Placental pericyte (primary cell): Measurements from ENCODE around the gene PLXDC1. TPM values are rescaled to one million over a fixed set of nuclear protein-coding genes. Genes with fewer than 3 reads are reported as not detected.

ENCODE experiments used
- small RNA-seq: library from RNA; depleted of rRNA; stranded (forward); fragments of <200 nt; gene quantifications from one replicate; pipeline ENCODE3, GENCODE V24; 2012; ENCODE audit warnings: low replicate concordance
- total RNA-seq: library from RNA; depleted of rRNA; stranded (reverse); fragments of >200 nt; gene quantifications from 2 replicates; pipeline ENCODE4 v1.2.3, GENCODE V29; 2012

PLXDC1 gene
- 0.22 TPM in 1 of 2 replicates, not detected in the other for total RNA-seq

GRCh38 chr17:39151150-39151942, at the start of gene PLXDC1:
PLXDC1 (minus strand) TSS chr17:39151637; CDS start chr17:39151437, 200 bp downstream.

GRCh38 chr17:39200070-39200879, 48.8 kb upstream of the PLXDC1 start, which contains the start of gene RPL19:
RPL19 (plus strand) TSS chr17:39200283; CDS start chr17:39200345, 62 bp downstream.

GRCh38 chr17:39197380-39198185, 46.1 kb upstream of the PLXDC1 start, which contains the start of gene CACNB1:
CACNB1 (minus strand) TSS chr17:39197669; CDS start chr17:39197495, 174 bp downstream.

GRCh38 chr17:39165841-39166349, 14.5 kb upstream of the PLXDC1 start, which contains the start of gene ARL5C:
ARL5C (minus strand) TSS chr17:39166161; CDS start chr17:39165760, 401 bp downstream.

Small RNA genes lying within 50 kb of the gene (small RNA-seq; reads per million reads assigned to genes)
- gene AC091178.1, result not detected

Other genes starting within 250 kb of the PLXDC1 start
- gene FBXO47, start 184.2 kb downstream of the PLXDC1 start, total RNA-seq, result not detected in 2 replicates
- not detected in 2 replicates for gene ARL5C, start 14.5 kb upstream of the PLXDC1 start, total RNA-seq
- 3.3 and 6.2 TPM in 2 replicates for gene CACNB1, start 46.0 kb upstream of the PLXDC1 start, total RNA-seq
- 1,114 and 2,604 TPM in 2 replicates for gene RPL19, start 48.6 kb upstream of the PLXDC1 start, total RNA-seq
- gene STAC2, start 74.3 kb upstream of the PLXDC1 start, total RNA-seq, result not detected in 2 replicates
- 11.3 and 11.4 TPM in 2 replicates for gene FBXL20, start 250.0 kb upstream of the PLXDC1 start, total RNA-seq